Measurements from ENCODE around the gene GNAO1.

DNA sequence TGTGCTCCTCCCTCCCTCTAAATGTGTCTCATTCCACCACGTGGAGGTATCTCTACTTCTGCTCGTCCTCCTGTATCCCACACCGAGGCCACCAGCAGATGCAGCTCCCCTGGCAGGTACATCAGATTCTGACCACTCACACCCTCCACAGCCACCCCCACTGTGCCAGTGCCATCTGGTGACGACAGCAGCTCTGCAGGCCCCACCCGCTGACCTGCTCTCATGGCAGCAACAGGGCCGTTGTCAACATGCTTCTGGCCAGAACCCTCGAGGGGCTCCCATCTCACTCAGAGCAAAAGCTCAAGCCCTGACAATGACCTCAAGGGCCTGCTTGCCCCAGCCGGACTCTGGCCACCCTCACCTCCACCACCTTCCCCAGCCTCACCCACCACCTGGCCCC is 140.6 kb downstream of the GNAO1 start:
- TF ChIP-seq, protein P1, sequence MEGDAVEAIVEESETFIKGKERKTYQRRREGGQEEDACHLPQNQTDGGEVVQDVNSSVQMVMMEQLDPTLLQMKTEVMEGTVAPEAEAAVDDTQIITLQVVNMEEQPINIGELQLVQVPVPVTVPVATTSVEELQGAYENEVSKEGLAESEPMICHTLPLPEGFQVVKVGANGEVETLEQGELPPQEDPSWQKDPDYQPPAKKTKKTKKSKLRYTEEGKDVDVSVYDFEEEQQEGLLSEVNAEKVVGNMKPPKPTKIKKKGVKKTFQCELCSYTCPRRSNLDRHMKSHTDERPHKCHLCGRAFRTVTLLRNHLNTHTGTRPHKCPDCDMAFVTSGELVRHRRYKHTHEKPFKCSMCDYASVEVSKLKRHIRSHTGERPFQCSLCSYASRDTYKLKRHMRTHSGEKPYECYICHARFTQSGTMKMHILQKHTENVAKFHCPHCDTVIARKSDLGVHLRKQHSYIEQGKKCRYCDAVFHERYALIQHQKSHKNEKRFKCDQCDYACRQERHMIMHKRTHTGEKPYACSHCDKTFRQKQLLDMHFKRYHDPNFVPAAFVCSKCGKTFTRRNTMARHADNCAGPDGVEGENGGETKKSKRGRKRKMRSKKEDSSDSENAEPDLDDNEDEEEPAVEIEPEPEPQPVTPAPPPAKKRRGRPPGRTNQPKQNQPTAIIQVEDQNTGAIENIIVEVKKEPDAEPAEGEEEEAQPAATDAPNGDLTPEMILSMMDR (conservative IDR thresholded peaks at IDR 0.05; ENCODE audit: low read depth, low read length), result no peak
- no peak for TF ChIP-seq EZH2 (IDR thresholded peaks at IDR 0.05; ENCODE audit: low read length, unreplicated experiment)

Data from PC-3 (cell line).